NCI-H2081 treated with DMSO at 0.1 percent for 48 hours (cell line): ENCODE results near the gene CLCA1.

Source experiments
- DNase-seq: peaks from one replicate; lab custom pipeline; 2025; lab: John Stamatoyannopoulos, UW

The CLCA1 gene

GRCh38 chr1:86503406-86504136 is 34.8 kb downstream of the CLCA1 start:
- no peak for DNase-seq

DNA sequence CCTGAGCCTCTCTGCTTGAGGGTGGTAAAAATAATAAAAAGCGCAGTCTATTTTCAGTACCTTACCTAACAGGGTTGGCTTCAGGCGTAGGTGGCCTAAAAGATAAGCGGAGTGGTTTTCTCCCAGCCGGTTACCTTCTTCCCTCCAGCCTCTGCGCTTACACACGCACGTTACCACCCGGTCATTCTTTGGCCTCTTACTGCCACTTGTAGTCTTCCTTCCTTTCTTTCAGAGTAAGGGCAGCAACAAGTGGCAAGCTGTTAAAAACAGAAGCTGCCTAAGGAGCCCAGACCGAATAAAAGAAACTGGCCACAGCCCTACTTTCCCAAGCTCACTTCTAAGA is 35.4 kb downstream of the CLCA1 start:
- no peak for DNase-seq

GRCh38 chr1:86504895-86505563 is 36.3 kb downstream of the CLCA1 start:
- no peak for DNase-seq

DNA sequence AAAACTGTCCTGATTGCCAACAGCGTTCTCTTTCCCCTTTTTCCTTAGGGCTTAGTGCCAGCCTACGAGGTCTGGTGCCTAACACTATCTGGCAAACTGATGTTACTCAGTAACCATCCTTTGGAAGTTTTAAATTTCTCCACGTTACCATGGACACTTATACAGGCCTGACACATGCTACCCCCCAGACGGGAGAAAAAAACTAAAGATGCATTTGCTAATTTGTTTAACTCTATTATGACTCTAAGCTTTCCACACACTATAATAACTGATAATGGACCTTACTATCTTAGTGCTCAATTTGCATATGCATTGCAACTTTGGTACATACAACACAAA is 36.8 kb downstream of the CLCA1 start:
- DNase-seq: no peak

DNA sequence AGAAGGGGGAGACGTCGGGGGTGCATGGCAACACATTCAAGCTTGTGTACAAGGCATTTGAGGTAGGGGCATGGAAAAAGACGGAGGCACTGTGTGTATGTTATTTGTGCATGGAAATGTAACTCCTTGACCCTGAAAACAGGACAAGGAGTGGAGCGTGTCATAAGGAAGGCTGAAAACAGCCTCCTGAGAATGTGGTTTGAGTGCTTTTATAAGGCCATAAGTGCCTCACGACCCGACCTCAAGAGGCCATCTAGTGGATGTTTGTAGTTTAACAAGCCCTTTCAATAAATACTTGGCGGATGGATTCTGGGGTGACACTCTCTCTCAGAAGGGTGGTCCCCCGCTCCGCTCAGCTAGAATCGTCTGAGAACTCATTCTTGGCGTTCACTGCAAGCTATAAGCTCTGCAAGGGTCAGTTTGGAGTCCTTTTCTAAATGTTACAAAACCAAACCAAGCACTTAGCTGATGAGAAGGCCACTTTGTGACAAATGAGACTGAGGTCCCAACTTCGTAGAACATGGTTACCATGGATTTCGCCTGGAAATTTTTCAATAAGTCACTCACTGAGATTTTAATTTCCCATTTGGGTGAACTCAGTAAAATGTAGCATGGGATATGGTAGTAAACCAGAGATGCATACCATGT is 39.3 kb downstream of the CLCA1 start:
- DNase-seq: no peak

- no peak for DNase-seq
Observed at GRCh38 chr1:86508583-86508969, 39.8 kb downstream of the CLCA1 start.

DNA sequence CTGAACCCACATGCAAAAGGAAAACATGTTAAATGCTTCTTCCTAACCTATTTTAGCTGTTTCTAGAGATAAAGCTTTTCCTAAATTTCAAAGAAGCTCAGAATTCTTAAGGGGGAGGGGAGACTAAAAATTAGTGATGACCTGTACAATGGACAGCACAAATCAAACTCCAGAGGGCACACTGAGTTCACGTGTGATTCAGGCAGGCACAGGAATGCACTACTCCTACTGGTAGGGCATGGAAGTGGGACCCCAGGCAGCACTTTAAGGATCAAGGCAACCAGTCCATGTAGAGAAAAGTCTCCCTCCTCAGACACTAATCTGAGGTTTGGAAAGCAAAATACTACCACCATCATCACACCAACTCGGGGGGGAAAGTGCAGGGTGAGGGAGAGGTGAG is 46.9 kb downstream of the CLCA1 start:
- no peak for DNase-seq

DNA sequence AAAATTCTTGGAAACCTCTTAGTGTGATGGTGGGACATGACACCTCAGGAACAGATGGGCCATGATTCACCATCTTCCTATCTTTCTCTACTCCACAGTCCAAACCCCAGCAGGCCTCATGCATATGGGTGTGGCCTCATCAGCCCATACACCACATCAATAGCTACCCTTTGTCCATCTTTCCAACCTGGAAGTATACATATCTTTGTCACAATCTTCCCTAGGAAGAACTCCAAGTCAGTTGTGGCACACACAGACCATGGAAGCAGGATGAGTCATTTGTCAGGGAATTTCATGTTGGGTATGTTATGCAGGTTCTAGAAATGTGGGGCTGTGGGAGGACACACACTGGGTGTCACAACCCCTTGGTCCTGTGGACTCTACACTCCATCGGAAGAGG is 47.6 kb downstream of the CLCA1 start:
- DNase-seq: no peak

- no peak for DNase-seq
Observed at GRCh38 chr1:86517336-86517735, 48.6 kb downstream of the CLCA1 start.

- no peak for DNase-seq
Observed at GRCh38 chr1:86520789-86521521, 52.2 kb downstream of the CLCA1 start.

DNA sequence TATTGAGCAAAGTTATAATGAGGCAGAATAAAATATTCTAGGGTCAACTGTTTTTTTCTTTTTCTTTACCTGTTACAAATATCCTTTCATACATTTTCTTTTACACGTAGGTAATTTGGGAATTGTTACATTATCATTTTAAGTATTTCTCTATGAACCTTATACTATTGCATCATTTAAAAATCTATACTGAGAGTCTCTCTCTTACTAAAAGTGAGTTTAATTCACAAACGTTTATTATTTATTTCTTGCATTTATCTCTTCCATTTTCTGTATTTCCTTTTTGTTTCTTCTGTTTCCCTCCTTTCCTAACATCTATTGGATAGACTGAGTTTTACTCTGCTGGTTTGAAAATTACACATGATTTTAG is 52.8 kb downstream of the CLCA1 start:
- no peak for DNase-seq

DNA sequence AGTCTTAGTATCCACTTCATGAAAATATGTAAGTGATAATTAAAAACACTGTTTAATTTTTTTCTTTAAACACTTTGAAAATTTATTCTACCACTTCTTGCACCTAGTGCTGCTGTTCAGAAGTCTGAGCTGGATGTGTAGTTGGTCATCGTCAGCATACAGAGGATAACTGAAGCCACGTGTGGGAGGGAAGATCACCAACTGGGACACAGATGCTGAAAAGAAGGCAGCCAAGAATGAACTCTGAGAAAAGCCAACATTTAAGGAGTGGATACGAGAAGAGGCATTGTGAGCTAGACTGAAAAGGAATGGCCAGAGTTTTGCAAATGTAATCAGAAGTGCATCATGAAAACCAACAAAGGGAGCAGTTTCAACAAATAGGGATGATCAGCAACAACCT is 53.5 kb downstream of the CLCA1 start:
- DNase-seq: no peak

DNA sequence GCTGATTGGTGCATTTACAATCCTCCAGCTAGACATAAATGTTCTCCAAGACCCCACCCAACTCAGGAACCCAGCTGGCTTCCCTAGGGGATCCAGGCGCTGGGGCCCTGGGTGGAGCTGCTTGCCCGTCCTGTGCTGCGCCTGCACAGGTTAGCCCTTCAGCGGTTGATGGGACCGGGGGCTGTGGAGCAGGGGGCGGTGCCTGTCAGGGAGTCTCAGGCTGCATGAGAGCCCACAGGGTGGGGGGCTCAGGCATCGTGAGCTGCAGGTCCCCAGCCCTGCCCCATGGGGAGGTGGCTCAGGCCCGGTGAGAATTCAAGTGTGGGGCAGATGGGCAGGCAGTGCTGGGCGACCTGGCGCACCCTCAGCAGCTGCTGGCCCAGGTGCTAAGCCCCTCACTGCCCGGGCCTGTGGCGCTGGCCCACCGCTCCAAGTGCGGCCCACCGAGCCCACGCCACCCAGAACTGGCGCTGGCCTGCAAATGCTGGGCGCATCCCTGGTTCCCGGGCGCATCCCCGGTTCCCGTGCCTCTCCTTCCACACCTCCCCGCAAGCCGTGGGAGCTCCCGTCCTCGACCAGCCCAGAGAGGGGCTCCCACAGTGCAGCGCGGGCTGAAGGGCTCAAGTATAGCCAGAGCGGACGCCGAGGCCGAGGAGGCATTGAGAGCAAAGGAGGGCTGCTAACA is 55.1 kb downstream of the CLCA1 start:
- no peak for DNase-seq

GRCh38 chr1:86527306-86527705 is 58.6 kb downstream of the CLCA1 start:
- DNase-seq: no peak

DNA sequence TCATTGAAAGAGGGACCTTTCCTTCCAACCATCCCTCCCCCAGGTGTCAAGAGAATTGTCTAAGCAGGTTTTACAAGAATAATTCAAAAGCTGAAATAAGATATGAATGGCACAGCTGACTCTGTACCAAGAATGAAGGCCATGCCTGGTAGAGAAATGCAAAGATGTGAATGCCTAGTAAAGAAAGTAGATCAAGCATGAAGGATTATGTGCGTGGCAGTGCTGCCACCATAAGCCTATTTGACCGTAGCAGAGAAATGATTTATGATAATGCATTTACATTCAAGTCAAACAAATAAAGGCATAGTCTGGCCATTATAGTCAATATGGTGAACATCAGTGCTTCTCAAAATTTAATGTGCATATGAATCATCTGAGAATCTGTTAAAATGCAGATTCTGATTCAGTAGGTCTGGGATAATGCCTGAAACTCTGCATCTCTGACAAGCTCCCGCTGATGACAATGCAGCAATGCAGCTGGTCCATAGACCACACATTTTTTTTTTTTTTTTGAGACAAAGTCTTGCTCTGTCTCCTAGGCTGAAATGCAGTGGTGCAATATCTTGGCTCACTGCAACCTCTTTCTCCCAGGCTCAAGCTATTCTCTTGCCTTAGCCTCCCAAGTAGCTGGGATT is 61.6 kb downstream of the CLCA1 start:
- DNase-seq: no peak

DNA sequence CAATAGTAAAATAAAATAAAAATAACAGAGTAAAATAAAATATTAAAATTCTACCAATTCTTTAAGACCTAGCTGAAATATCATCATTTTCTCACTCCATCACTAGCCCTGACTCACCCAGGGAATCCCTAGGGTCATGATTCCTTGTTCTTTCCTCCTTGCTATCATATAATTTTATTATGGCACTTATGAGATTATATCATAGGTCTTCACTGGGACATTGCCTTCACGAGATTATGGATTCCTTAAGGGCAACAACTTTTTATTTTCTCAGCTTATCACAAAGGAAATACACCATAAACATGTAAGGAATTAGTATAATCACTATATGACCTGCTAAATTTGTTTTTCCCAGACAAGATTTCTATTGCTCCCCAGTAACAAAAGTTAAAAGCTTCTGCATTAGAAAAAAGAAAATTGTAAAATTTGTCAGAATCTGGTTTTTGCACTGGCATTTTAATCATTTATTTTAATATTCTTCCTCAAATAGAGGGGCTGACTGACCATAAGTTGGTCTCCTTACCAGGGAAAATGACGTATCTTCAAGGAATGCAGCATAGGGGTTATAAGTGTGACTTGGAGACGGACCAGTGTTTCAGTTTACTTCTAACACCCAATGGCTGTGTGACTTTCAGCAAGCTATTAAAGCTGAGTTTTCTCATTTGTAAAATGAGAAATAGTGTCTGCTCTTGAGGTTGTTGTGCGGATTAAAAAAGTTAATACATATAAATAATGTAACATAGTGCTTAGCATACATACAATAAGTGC is 69.4 kb downstream of the CLCA1 start:
- DNase-seq: no peak

DNA sequence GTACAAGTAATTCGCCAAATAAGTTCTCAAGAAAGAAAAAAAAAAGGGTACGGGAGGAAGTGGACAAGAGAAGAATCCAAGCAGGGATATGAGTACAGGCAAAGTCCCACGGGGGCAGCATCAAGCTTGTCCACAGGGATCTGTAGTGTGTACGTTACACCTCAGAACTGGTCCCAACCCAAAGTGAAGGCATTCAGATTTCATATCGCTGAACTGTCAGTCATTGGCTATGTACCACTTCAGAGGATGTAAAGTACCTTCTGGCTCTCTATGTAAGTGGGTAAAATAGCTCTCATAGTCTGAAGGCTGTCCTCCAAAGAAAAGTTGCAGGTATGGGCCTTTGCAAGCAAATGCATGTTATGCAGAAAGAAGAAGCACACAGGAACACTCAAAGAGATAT is 70.0 kb downstream of the CLCA1 start:
- DNase-seq: no peak

DNA sequence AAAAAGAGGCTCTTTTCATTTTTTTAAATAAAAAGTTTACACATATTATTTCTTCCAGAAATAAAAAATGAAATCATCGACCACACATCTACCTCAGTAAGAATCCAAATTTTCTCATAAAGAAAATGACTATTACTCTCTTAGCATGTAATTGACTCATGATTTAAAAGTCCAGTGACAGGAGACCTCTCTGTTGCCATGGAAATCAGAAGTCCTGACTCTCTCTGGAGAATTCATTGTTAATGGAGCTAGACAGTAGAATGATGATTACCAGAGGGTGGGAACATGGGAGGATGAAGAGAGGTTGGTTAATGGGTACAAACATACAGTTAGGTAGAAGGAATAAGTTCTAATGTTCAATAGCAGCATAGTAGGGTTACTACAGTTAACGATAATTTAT is 73.1 kb downstream of the CLCA1 start:
- no peak for DNase-seq

GRCh38 chr1:86542631-86543030 is 73.9 kb downstream of the CLCA1 start:
- DNase-seq: no peak

- peak; percentile 30 for DNase-seq
Observed at GRCh38 chr1:86546787-86547221, 78.1 kb downstream of the CLCA1 start, which contains the start of gene CLCA4. CLCA4 (plus strand) TSS chr1:86547078; CDS start chr1:86547120, 42 bp downstream.

DNA sequence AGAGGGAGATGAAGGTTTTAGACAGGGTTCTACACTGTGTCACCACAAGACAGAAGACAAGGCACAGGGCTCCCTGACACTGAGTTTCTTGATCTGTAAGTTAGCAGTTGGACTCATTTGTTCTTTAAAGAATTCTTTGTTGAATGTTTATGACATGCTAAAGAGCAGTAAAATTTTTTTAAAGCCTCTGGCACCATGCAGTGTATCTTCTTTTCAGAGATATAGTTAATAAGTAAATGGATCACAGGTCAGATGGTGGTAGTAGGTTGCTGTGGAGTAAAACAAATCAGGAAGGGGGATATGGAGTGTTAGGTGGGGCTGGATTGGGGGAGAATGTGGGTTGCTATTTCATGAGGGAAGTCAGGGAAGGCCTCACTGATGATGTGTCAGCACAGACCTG is 80.1 kb downstream of the CLCA1 start:
- no peak for DNase-seq
